ENCODE results near the gene GPR55. TPM values are rescaled to one million over a fixed set of nuclear protein-coding genes. Genes with fewer than 3 reads are reported as not detected.

Gene GPR55
- total RNA-seq, 1 donor, result not detected

- TF ChIP-seq CTCF (IDR thresholded peaks at IDR 0.05; ENCODE audit: insufficient read depth, low read depth, low read length), result no peak
- no peak for DNase-seq (ENCODE audit: low read depth)
- no peak overlapping the region for H3K4me3 ChIP-seq (ENCODE audit: low read depth, low read length)
Measured at GRCh38 chr2:230944123-230944653, 19.1 kb upstream of the GPR55 start.

- no peak for TF ChIP-seq CTCF (IDR thresholded peaks at IDR 0.05; ENCODE audit: insufficient read depth, low read depth, low read length)
- H3K4me3 ChIP-seq (ENCODE audit: low read depth, low read length), result no peak overlapping the region
- DNase-seq (ENCODE audit: low read depth), result no peak
Measured at GRCh38 chr2:230942920-230943896, 18.2 kb upstream of the GPR55 start.

- no peak for TF ChIP-seq CTCF (IDR thresholded peaks at IDR 0.05; ENCODE audit: insufficient read depth, low read depth, low read length)
Measured at GRCh38 chr2:230942371-230942770, 17.3 kb upstream of the GPR55 start.

GRCh38 chr2:230941202-230942180 is 16.4 kb upstream of the GPR55 start:
- DNase-seq (ENCODE audit: low read depth), result no peak
- TF ChIP-seq CTCF (IDR thresholded peaks at IDR 0.05; ENCODE audit: insufficient read depth, low read depth, low read length), result no peak
- no peak overlapping the region for H3K4me3 ChIP-seq (ENCODE audit: low read depth, low read length)

More at GRCh38 chr2:230942371-230942770, 17.3 kb upstream of the GPR55 start:
- DNase-seq (ENCODE audit: low read depth), result no peak
- H3K4me3 ChIP-seq (ENCODE audit: low read depth, low read length), result no peak overlapping the region

- no peak for DNase-seq (ENCODE audit: low read depth)
- H3K4me3 ChIP-seq (ENCODE audit: low read depth, low read length), result no peak overlapping the region
- no peak for TF ChIP-seq CTCF (IDR thresholded peaks at IDR 0.05; ENCODE audit: insufficient read depth, low read depth, low read length)
Measured at GRCh38 chr2:230940471-230940815, 15.4 kb upstream of the GPR55 start.

GRCh38 chr2:230939691-230940470 is 14.8 kb upstream of the GPR55 start:
- TF ChIP-seq CTCF (IDR thresholded peaks at IDR 0.05; ENCODE audit: insufficient read depth, low read depth, low read length), result no peak
- no peak for DNase-seq (ENCODE audit: low read depth)

More at GRCh38 chr2:230939691-230940470, 14.8 kb upstream of the GPR55 start:
- H3K4me3 ChIP-seq (ENCODE audit: low read depth, low read length), result no peak overlapping the region
